D341Med (cell line): Measurements from ENCODE around the gene ADIPOR2.

Experiments
- DNase-seq: peaks from one replicate; pipeline ENCODE4 v3.0.0; 2012; ENCODE audit warnings: low spot score

ADIPOR2 gene

DNA sequence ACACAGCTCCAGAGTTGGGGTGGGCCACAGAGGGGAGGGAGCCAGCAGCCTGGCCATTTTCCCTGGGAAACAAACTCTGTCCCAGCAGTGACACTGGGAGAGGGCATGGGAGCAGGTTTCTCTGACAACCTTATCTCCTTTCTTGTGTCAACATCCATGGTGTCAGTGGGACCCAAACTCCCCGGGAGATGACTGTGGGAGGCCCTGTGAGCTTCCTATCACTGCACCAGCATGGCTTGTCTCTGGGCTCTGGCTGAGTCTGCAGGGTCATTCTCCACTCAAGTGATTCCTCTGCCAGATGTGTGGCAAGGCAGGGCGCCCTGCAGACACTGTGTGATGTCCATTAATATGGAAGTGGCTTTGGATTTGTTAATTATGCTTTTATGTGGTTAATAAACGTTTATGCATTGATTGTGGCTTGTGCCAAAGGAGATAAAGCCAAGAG lies 139.6 kb downstream of the ADIPOR2 start:
- DNase-seq, result no peak

DNA sequence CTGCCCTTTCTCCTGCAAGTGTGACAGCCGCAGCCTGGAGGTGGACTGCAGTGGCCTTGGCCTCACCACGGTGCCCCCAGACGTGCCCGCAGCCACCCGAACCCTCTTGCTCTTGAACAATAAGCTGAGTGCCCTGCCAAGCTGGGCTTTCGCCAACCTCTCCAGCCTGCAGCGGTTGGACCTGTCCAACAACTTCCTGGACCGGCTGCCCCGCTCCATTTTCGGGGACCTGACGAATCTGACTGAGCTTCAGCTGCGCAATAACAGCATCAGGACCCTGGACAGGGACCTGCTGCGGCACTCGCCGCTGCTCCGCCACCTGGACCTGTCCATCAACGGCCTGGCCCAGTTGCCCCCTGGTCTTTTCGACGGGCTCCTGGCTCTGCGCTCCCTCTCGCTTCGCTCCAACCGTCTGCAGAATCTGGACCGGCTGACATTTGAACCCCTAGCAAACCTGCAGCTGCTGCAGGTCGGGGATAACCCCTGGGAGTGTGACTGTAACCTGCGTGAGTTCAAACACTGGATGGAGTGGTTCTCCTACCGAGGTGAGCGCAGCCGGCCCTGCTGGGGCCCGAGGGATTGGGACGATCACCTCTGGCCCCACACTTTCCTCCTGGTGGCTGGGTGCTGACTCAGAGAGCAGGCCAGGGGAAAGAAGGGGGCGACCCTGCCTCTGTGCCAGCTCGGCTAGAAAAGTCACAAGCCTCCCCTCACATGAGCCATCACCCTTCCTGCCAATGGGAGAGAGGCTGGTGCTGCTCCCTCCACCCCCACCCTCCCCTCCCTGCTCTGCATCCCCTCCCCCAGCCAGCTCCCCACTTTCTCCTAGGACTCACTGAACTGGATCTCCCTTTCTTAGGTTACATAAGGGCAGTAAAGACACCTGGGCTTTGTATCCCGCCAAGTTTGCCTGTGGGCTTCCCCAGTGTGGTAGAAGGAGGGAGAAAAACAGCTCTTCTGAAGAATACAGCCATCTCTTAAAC lies 140.4 kb downstream of the ADIPOR2 start:
- DNase-seq, result no peak

DNA sequence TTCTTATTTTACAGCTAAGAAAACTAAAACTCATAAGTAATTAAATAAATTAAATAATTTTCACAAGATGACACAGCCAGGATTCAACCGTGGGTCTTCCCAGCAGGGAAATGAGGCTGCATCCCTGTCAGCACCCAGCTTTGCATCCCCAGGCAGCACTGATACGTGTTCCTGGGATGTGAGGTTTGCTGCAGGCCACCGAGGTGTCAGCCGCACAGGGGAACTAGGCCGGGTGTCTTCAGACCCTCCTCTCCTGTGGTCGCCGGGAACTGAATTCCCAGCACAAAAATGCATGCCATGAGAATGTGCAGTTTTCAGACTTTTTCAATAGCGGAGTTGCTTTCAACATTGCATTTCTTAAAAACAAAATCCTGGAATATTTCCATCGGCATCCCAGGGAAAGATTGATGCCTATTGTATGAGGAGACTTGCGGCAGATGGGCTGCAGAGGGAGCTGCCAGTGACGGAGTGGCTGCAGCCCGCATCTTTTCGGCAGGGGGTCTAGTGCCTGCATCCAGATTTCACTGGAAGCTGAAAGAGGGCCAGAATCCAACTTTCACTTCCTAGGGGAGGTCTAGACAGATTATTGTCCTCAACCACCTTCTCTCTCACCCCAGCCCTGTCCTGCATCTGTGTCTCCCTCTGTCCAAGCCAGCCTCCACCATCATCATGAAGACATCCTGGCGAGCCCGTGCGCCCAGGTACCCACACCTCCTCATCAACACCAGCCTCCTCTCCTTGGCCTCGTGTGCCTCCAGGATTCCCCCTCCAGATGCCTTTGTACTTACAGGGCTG lies 142.1 kb downstream of the ADIPOR2 start:
- no peak for DNase-seq

- DNase-seq, result no peak
Measured at GRCh38 chr12:1833596-1834028, 142.7 kb downstream of the ADIPOR2 start.

- DNase-seq, result no peak
Measured at GRCh38 chr12:1834186-1834925, 143.5 kb downstream of the ADIPOR2 start.

DNA sequence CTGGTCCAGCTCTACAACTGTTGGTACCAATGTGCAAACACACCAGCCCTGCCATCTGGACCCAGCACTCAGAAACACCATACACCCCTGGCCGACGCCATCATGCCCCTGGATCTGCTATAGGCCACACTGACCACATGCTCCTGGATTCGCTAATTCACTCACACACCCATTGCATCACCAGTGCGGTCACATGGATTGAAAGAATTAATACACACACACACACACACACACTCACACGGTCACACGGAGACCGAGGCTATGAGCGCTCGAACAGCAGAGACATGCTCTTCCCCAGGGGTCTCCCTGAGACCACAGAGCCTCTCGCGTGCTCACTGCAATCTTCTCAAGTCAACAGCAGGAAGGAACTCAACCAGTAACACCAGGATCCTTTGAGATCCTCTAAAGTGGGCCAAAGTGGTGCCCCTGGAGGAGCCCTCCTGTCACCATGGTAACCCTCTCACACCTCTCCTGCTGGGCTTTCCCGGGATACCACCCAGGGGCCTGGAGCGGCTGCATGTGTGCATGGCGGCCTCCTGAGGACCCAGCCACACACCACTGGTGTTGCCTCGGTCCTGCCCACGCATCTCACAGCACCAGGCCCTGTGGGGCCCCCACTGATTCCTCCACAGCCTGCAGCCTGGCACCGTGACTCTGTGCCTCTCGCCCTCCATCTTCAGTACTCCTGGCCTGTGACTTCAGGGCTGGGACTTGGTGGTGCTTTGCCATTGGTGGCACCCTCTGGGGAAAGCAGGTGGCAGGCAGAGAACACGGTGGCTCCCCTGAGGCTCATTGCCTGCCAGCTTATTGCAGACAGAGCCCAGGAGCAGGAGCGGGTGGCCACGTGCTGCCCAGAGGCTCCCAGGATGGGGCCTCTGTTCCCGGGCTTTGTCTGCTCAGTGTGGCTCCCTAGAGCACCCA lies 144.6 kb downstream of the ADIPOR2 start:
- no peak for DNase-seq

DNA sequence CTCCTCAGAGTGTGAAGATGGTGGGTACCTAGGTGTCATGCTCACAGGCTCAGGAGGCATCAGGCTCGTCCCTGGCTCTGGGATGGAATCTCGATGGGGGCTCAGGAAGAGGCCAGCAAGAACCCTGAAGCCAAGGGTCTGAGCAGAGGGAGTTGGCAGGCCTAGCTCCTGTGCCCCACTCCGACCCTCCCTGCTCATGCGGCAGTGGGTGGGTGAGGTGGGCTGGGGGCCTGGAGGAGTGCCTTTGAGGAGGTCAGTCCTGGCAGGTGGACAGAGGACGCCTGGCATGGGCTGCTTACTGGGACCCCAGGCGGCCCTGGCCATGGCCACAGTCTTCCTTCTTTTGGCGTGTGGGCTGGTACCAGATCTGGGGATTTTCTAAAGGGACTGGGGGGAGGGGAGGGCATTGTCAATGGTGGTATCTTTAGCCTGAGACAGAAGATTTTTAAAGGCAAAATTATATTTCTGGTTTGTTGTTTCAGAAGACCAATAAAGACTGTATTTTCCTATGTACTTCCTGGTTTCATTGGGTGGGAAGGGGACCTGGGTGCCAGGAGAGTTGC lies 145.5 kb downstream of the ADIPOR2 start:
- no peak for DNase-seq

GRCh38 chr12:1836854-1837421 lies 146.1 kb downstream of the ADIPOR2 start:
- no peak for DNase-seq

DNA sequence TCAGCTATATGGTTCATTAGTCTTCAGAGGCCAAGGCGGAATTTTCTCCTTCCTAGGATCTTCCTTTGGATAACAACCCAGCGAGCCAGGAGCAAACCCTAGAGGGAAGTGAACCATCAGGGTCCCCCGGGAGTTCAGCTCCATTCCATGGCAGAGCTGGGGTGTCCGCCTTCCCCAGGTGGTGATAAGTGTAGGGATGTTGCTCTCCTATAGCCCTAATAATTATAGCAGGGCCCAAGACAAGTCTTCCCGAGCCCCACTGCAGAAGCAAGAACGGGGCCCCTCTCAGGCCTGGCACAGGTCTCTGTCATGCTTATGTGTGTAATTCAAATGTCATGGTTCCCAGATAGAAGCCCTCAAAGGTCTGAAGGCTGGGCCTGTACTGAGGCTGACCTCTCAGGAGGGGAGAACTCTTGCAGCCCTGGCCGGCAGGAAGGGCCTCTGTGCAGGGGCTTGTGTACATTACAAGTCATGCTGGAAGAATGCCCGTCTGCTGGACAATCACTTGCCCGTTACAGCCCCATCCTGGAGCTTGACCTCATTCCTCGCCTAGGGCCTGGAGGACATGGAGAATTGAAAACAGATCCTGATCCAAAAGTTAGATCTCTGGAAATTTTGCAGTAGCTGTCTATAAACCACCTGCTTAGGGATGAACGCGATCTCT lies 146.8 kb downstream of the ADIPOR2 start:
- no peak for DNase-seq
